Peyer's patch (tissue), 4 donors: Measurements from ENCODE around the gene CEND1.

Source experiments
- CTCF ChIP-seq, 6 experiments: fragments of 450-650 bp in 4 of 6; fragments of 200-600 bp in 2 of 6; sonication (generic) in 1 of 6; IDR thresholded peaks; one replicate each; pipeline ENCODE4 v1.5.1; 2017 to 2019; ENCODE audit warnings: antibody characterized with exemption in 6 of 6, mild to moderate bottlenecking in 3 of 6, moderate library complexity in 1 of 6
- POLR2A ChIP-seq, 2 donors: fragments of 450-650 bp; IDR thresholded peaks; one replicate each; pipeline ENCODE4 v1.5.1; 2017; ENCODE audit warnings: antibody characterized with exemption in 2 of 2, mild to moderate bottlenecking in 2 of 2, moderate library complexity in 2 of 2

- TF ChIP-seq CTCF (IDR thresholded peaks at IDR 0.05) (no peak), POLR2A (IDR thresholded peaks at IDR 0.05) (no peak)
Measured at GRCh38 chr11:771617-772204, 18.2 kb downstream of the CEND1 start.
